DMS 273 (cell line): Measurements from ENCODE around the gene TTBK1.
A peak's percentile ranks its signal among the peaks of the same experiment; 100 is the strongest.

Experiments
- DNase-seq: peaks from one replicate; lab custom pipeline; 2025; ENCODE audit not compliant: unreplicated experiment; lab: John Stamatoyannopoulos, UW

TTBK1 gene

DNA sequence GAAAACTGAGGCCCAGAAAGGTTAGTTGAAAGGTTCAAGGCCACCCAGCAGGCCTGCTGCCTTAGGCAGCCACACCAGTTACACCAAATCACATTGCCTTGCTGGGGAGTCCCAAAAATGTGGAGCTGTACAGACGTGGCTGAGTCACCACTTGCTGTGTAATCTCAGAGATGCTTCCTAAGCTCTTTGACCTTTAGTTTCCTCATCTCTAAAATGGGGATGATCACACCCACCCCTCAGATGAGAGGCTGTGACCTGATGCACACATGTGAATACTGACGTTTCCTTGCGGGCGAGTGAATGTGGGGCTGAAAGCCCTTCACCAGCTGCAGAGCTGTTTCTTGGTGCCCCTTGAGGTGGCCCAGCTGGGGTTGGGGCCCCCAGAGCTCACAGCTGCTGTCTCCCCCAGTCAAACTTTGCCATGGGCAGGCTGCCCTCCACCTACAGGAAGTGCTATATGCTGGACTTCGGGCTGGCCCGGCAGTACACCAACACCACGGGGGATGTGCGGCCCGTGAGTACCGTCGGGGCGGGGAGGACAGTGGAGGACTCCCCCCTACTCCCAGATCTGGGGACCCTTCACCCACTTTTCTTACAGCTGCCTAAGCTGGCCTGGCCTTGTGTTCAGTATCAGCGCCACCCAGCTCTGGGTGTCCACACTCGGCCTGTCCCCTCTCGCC, 11.0 kb downstream of the TTBK1 start:
- no peak for DNase-seq

DNA sequence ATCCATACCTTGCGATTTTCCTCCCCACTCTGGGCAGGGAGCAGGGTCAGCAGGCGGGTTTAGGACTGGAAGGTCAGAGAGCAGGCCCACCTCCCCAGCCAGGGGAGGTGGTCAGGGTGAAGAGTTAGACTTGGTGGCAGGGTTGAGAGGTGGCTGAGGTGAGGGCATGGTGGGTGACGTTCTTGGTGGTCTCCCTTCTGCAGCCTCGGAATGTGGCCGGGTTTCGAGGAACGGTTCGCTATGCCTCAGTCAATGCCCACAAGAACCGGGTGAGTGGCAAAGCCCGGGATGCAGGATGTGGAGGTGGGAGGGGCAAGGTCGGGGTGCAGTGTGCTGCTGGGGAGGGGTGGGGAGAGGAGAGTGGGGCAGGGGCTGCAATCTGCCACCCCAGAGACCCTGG, 11.6 kb downstream of the TTBK1 start:
- DNase-seq: no peak

DNA sequence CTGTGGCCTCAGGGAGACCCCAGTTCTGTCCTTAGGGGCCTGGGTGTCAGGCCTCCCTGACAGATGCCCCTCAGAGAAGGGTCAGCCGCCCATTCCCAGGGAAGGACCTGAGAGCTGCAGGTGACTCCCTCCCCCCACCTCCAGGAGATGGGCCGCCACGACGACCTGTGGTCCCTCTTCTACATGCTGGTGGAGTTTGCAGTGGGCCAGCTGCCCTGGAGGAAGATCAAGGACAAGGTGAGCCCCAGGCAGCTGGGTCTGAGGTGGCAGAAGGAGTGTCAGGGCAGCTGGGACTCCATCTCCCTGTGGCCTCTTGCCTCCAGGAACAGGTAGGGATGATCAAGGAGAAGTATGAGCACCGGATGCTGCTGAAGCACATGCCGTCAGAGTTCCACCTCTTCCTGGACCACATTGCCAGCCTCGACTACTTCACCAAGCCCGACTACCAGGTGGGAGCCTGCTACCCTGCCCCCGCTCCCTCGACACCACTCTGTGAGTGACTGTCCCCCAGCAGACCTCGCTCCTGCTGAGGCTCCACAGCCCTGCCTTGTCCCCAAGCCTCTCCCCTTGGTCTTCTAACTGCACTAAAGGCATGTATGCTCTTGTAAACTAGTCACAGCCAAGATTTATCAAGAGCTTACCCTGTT, 12.2 kb downstream of the TTBK1 start:
- DNase-seq: no peak

DNA sequence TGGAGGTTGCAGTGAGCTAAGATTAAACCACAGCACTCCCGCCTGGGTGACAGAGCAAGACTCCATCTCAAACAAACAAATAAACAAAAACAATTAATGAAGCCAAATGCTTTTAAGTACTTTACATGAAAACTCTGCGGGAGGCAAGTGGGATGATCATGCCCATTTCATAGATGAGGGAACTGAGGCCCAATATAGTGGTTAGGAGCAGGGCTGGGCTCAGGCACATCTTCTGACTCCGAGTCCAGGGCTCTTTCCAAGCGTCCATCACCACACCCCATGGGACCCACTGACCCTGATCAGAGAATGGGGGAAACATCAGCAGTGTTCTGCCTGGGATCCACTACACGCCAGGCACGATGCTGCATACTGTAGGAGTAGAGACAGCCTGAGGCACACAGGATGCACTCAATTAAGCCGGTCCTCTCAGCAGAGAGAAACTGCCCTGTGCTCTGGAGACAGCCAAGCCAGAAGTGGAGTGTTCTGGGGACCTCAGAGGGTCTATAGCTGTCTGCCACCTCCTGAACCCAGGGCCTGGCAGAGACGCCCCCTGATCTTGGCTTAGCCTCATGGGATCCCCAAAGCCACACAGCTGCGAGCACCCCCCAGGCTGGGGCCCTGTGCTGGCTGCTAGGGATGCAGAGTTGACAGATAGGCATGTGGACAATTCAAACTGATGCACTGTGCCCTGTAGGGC, 13.5 kb downstream of the TTBK1 start:
- DNase-seq: no peak

DNA sequence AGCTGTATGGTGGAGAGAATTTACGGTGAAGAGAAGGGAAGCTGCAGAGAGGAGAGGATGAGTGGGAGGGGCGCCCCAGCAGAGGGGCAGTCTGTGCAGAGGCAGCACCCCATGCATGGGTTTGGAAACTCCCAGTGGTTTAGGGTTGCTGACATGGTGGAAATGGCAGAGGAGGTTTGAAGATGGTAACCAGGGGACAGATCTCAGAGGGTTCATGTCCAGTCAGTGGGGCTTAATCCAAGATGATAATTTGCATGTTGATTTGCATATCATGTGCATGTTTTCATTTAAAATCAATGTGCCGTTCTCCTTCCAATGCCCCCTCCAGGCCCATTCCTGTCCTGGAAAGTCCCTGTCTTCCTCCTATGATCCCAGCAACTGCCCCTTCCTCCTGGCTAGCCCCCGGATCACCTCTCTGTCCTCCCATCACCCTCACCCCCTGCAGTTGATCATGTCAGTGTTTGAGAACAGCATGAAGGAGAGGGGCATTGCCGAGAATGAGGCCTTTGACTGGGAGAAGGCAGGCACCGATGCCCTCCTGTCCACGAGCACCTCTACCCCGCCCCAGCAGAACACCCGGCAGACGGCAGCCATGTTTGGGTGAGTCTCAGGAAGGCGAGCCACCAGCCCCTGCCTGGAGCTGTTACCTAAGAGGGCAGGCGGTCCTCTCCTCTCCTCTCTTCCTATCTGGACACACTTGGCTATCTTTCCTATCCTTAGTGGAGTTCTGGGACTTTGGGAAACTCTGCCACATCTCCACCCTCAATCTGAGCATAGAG, 14.3 kb downstream of the TTBK1 start:
- no peak for DNase-seq

DNA sequence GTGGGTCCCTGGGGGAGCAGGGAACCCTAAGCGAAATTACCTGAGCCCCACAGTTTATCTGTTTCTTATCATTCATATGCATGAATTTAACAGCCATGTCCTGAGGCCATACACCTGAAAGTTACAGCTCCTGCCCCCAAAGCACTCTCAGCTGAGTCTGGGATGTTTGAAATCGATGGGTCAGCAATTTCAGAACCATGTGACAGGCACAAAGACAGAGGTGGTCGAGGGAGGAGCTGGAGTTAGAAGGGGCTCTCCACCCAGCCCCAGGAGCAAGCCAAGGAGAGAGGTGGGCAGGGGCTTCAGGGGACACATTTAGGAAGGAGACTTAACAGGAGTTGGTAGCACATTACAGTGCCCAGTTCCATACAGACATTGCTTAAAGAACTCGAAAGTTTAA, 14.9 kb downstream of the TTBK1 start:
- no peak for DNase-seq

DNA sequence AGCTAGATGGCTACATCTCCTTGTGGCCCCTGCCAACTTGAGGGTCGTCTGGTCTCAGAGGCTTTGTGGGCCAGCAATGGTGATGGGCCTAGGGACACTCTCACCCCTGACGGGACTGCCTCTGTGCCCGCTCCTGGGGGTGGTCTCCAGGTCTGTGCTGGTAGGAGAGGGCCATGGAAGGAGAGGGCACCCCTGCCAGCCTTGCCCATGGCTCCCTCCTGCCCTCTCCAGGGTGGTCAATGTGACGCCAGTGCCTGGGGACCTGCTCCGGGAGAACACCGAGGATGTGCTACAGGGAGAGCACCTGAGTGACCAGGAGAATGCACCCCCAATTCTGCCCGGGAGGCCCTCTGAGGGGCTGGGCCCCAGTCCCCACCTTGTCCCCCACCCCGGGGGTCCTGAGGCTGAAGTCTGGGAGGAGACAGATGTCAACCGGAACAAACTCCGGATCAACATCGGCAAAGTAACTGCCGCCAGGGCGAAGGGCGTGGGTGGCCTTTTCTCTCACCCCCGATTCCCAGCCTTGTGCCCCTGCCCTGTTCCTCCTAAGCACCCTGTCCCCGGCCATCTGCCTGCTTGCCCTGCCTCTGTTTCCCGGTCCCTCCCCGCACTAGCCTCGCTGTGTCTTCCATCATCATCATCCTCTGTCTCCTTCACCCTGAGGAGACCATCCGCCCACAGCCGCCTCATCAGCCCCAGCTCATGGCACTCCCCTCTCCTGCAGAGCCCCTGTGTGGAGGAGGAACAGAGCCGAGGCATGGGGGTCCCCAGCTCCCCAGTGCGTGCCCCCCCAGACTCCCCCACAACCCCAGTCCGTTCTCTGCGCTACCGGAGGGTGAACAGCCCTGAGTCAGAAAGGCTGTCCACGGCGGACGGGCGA, 15.8 kb downstream of the TTBK1 start:
- DNase-seq: no peak

DNA sequence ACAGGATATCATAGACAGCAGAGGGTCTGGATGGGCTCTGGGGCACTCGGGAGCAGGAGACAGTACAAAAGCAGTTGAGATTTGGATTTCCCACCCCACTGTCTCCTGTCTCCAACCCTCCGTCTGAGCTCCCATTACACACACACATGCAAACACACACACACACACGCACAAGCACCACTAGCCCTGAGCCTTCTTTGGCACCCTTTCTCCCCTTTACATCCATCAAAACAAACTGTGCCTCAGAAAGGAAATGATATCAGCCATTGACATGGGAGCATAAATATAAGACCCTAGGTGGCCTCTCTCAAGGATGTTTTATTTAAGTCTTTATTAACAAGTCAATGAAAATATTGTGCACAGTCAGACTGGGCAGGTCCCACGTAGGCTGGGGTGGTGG, 17.5 kb downstream of the TTBK1 start:
- no peak for DNase-seq

DNA sequence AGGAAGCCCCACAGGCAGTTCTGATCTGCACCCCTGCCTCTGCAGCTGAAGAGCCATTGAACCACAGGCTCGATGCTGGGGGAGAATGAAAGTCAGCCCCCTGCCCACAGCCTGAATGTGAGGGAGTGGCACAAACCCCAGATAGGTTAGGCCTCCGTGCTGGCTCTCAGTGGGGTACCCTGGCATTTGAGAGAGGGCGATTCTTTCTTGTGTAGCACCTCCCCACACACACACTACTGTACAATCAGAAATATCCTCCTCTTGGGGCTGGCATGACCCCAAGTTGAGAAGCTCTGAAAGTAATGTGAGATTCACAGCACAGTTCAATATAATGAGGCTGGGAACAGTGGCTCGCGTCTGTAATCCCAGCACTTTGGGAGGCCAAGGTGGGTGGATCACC, 17.9 kb downstream of the TTBK1 start:
- no peak for DNase-seq

DNA sequence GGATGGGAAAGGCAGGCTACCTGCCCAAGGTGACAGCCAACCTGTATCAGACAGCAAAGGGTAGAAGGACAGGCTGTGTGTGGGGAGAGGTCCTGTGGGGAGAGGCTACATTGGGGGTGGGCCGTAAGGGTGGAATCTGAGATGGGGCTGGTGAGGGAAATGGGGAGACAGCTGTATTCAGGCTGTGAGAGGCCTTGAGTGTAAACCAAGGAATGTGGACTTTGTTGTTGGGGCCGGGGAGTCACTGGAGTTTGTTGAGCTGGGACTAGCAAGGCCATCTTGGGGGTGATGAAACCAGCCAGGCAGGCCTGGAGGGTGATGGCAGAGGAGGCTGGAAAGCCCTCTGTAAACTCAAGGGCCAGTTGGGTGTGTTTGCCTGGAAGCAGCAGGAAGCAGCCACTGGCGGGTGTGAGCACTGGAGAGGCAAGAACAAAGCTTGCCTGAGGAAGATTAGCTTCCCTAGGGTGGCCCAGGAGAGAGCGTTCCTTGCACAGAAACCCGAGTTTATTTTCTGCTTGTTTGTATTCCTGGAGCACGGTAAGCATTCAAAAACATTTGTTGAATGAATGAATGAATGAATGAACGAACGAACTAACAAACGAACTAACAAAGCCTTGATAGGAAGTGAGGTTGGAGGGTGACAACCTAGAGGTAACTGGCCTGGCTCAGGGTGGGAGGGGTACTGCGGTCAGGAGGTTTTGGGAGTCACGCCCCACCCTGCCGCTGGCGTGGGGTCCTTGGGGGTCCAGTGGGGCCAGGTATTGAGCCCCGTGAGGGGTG, 18.9 kb downstream of the TTBK1 start:
- DNase-seq: no peak

DNA sequence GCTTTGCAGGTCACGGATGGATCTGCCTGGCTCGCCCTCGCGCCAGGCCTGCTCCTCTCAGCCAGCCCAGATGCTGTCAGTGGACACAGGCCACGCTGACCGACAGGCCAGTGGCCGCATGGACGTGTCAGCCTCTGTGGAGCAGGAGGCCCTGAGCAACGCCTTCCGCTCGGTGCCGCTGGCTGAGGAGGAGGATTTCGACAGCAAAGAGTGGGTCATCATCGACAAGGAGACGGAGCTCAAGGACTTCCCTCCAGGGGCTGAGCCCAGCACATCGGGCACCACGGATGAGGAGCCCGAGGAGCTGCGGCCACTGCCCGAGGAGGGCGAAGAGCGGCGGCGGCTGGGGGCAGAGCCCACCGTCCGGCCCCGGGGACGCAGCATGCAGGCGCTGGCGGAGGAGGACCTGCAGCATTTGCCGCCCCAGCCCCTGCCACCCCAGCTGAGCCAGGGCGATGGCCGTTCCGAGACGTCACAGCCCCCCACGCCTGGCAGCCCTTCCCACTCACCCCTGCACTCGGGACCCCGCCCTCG, 19.6 kb downstream of the TTBK1 start:
- DNase-seq: no peak

DNA sequence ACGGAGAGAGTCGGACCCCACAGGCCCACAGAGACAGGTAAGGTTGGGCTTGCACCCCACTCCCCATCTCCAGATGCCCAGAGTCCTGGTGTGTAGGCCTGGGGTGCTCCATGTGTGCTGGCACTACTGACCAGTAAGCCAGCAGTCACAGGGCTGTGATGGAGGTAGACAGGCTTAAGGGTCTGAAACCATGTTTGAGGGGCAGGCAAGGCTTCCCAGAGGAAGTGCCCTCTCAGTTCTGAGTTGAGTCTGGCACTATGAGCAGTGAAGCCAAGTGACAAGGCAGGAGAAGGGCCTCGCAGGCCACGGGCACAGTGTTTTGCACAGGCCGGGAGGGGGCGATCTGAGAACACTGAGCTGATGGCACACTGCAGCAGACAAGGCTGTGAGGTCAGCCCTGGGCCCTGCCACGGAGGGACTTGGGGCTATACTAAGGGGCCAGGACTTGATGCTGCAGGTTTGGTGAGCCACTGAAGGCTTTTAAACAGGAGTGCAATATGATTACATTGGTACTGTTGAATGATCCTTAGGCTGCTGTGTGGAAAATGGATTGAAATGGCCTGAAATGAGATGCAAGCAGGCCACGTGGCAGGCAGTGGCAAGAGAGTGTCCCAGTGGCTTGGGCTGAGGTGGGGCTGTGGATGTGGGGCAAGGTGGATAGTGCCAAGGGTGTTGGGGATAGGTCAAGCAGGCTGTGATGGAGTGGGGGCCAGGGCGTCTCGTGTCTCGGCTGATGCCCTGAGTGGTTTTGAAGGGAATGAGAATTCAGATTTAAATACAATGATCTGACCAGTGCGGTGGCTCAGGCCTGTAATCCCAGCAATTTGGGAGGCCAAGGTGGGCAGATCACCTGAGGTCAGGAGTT, 20.3 kb downstream of the TTBK1 start:
- DNase-seq: peak; percentile 85

DNA sequence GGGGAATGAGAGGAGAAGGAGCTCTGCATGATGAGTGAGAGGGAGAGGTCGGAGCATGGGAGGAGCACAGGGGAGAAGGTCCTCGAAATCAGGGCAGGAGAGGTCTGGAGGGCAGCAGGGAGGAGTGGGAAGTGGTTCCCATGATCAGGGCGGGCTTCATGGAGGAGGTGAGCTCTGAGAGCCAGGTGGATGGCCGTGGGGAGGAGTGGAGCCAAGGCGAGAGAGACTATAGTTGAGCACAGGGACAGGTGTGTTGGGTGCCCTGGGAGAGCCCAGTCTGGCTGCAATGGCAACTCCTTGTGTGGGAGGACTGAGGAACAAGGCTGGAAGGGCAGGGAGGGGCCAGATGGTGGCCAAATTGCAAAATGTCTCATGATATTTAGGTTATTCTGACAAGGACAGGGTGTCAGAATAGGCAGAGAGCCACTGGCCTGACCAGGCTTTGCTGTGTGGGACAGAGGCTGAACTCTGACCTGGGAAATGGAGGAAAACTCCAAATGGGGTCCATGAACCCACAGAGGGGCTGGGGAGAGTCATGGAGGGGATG, 21.4 kb downstream of the TTBK1 start:
- DNase-seq: no peak

DNA sequence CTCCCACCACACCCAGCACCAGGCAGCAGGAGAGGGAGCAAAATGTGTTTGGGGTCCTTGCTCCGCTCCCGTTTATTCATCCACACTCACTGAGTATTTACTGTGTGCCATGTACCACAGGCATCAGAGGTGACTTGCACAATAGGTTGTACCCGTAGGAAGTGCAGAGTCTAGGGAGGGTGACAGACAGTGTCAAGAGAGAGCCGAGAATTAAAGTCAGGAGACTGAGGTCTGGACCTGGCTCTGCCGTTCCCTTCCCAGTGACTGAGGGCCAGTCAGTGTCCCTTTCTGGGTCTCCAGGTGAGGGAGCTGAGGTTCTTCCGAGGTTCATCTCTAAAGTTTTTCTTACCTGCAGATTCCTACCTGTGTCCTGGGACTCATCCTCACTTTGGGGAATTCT, 22.3 kb downstream of the TTBK1 start:
- no peak for DNase-seq

DNA sequence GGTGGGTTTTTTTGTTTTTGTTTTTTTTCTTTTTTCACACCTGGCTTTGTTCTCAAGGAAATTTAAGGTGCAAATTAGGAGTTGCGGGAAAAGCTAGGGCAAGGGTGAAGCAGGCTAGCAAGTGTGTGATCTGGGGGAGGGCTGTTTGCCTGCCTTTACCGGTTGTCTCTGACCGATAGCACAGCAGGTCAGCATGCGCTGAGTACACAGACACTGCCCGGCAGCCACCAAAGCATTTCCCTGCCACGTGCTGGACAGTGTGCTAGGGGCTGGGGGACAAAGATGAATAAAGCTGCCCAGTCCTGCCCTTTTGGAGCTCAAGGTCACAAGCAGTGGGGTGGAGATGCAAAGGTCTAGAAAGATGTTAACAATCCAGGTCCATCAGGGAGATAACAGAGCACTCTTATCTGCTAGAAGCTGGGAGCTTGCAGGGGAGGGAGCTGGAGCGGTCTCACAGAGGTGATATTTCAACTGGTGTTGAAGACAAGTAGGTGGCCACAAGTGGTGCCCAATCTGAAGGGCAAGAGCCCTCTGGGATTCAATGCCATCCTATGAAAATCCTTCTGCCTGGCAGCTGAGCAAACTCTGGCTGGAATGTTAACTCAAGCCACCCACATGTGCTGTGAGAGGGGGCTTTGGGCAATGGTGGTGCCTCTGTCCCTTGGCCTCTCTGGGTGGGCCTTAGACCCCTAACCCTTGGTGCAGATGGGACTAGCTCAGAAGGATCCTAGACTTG, 24.5 kb downstream of the TTBK1 start:
- DNase-seq: no peak

DNA sequence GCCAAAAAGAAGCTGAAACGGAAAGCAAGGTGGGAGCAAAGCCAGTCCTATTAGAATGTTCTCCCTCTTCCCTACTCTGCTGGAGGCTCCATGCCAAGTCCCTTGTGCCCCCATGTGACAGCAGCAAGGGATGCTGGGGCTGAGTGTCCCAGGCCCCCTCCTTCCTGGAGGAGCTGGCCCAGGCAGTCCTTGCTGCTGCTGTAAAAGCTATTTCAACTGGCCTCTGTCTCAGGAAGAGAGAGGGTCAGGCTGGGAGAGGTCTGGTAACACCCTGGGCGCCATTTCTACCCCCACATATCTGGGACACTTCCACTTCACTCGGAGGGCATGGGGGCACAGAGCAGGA, 25.0 kb downstream of the TTBK1 start:
- no peak for DNase-seq

DNA sequence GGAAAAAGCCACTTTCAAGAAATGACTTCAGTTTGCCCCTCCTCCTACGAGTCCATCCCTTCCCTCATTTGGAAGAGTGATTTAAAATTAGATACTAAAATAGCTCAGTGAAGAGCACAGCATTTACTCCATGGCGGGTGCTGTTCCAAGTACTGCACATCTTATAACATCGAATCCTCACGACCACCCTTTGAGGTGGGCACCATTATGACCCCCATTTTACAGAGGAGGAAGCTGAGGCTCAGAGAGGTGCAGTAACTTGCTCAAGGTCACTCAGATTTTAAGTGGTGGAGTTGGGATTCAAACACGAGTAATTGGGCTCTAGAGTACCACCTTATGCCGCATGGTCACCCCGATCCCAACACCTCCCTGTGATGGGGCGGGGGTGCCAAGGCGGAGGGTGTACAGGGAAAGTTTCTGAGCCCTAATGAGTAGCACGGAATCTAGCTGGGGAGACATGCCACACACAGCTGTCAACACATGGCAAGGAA, 25.5 kb downstream of the TTBK1 start:
- DNase-seq: no peak
